Stimulated activated CD8-positive, alpha-beta memory T cell treated with anti-CD3 and anti-CD28 coated beads, Interleukin-15, amount 100 ng/mL, for 1 hour (primary cell): Measurements from ENCODE around the gene SCAMP5.

Experiments
- DNase-seq: peaks from one replicate; pipeline ENCODE4 v3.0.0-alpha.2; 2020; ENCODE audit warnings: low read depth

SCAMP5 gene

GRCh38 chr15:75048394-75048793 lies 53.0 kb downstream of the SCAMP5 start:
- no peak for DNase-seq

- DNase-seq = no peak
Measured at GRCh38 chr15:75049392-75049791, 54.0 kb downstream of the SCAMP5 start.

GRCh38 chr15:75050283-75050682 lies 54.9 kb downstream of the SCAMP5 start:
- no peak for DNase-seq

GRCh38 chr15:75051191-75051608 lies 55.8 kb downstream of the SCAMP5 start:
- DNase-seq = no peak

GRCh38 chr15:75051711-75052110 lies 56.3 kb downstream of the SCAMP5 start:
- DNase-seq = no peak

GRCh38 chr15:75052972-75053747 lies 57.8 kb downstream of the SCAMP5 start:
- DNase-seq = no peak

GRCh38 chr15:75053748-75054125 lies 58.4 kb downstream of the SCAMP5 start:
- DNase-seq = no peak

GRCh38 chr15:75054172-75054897 lies 59.0 kb downstream of the SCAMP5 start:
- no peak for DNase-seq

GRCh38 chr15:75056036-75056435 lies 60.7 kb downstream of the SCAMP5 start:
- DNase-seq = no peak

- DNase-seq = no peak
Measured at GRCh38 chr15:75058127-75058905, 63.0 kb downstream of the SCAMP5 start.

GRCh38 chr15:75059607-75060006 lies 64.2 kb downstream of the SCAMP5 start:
- no peak for DNase-seq

GRCh38 chr15:75061272-75061671 lies 65.9 kb downstream of the SCAMP5 start:
- DNase-seq = no peak

- no peak for DNase-seq
Measured at GRCh38 chr15:75062706-75063105, 67.3 kb downstream of the SCAMP5 start.

GRCh38 chr15:75063338-75063737 lies 68.0 kb downstream of the SCAMP5 start:
- no peak for DNase-seq

GRCh38 chr15:75063889-75064288 lies 68.5 kb downstream of the SCAMP5 start:
- no peak for DNase-seq

- DNase-seq = no peak
Measured at GRCh38 chr15:75064846-75065245, 69.5 kb downstream of the SCAMP5 start.

- no peak for DNase-seq
Measured at GRCh38 chr15:75065467-75065850, 70.1 kb downstream of the SCAMP5 start.

- no peak for DNase-seq
Measured at GRCh38 chr15:75065851-75066509, 70.6 kb downstream of the SCAMP5 start.

- DNase-seq = no peak
Measured at GRCh38 chr15:75067123-75067830, 71.9 kb downstream of the SCAMP5 start.

GRCh38 chr15:75068748-75069147 lies 73.4 kb downstream of the SCAMP5 start:
- DNase-seq = no peak

- DNase-seq = no peak
Measured at GRCh38 chr15:75069301-75069925, 74.0 kb downstream of the SCAMP5 start.
